GM23248 (cell line): ENCODE data around the gene TENM4. TPM values are rescaled to one million over a fixed set of nuclear protein-coding genes. Genes with fewer than 3 reads are reported as not detected.

Experiments used
- DNase-seq: peaks from one replicate; pipeline ENCODE4 v3.0.0-alpha.2; 2015
- H2AFZ ChIP-seq: fragments of 200-600 bp; sonication (generic); 2 replicates; pipeline ENCODE4 v1.6.1; 2016; ENCODE audit warnings: antibody characterized with exemption
- H3F3A ChIP-seq: fragments of 200-600 bp; sonication (generic); 2 replicates; pipeline ENCODE4 v1.6.1; 2016; ENCODE audit warnings: mild to moderate bottlenecking, antibody characterized with exemption, mixed run types; ENCODE audit not compliant: insufficient read depth
- H3K27ac ChIP-seq: fragments of 200-600 bp; sonication (generic); 2 replicates; pipeline ENCODE4 v1.5.1; 2016; ENCODE audit warnings: mild to moderate bottlenecking
- H3K27me3 ChIP-seq: fragments of 200-600 bp; sonication (generic); replicated peaks from 2 replicates; pipeline ENCODE4 v1.6.1; 2016; ENCODE audit warnings: mild to moderate bottlenecking; ENCODE audit not compliant: insufficient read depth
- H3K36me3 ChIP-seq: fragments of 200-600 bp; sonication (generic); 2 replicates; pipeline ENCODE4 v1.6.1; 2016; ENCODE audit warnings: low read depth, mild to moderate bottlenecking
- H3K4me1 ChIP-seq: fragments of 200-600 bp; sonication (generic); 2 replicates; pipeline ENCODE4 v1.6.1; 2016; ENCODE audit warnings: mild to moderate bottlenecking; ENCODE audit not compliant: insufficient read depth
- H3K4me2 ChIP-seq: fragments of 200-600 bp; sonication (generic); one replicate; pipeline ENCODE4 v1.6.1; 2016; ENCODE audit warnings: mild to moderate bottlenecking; ENCODE audit not compliant: unreplicated experiment
- H3K4me3 ChIP-seq: fragments of 200-600 bp; sonication (generic); 2 replicates; pipeline ENCODE4 v1.5.1; 2016; ENCODE audit warnings: mild to moderate bottlenecking
- H3K79me2 ChIP-seq: fragments of 200-600 bp; sonication (generic); 2 replicates; pipeline ENCODE4 v1.6.1; 2016; ENCODE audit warnings: mild to moderate bottlenecking; ENCODE audit not compliant: insufficient read depth
- H3K9ac ChIP-seq: fragments of 200-600 bp; sonication (generic); 2 replicates; pipeline ENCODE4 v1.6.1; 2016; ENCODE audit warnings: mild to moderate bottlenecking
- H3K9me2 ChIP-seq: fragments of 200-600 bp; sonication (generic); 2 replicates; pipeline ENCODE4 v1.6.1; 2016; ENCODE audit warnings: mixed run types, mild to moderate bottlenecking, moderate library complexity; ENCODE audit not compliant: insufficient read depth
- H3K9me3 ChIP-seq: fragments of 200-600 bp; sonication (generic); one replicate; pipeline ENCODE4 v1.6.1; 2017; ENCODE audit warnings: low read depth
- H4K20me1 ChIP-seq: fragments of 200-600 bp; sonication (generic); 2 replicates; pipeline ENCODE4 v1.6.0; 2016; ENCODE audit not compliant: insufficient read depth
- EZH2 ChIP-seq: fragments of 200-600 bp; sonication (generic); IDR thresholded peaks from 2 replicates; pipeline ENCODE4 v1.6.1; 2018; ENCODE audit warnings: antibody characterized with exemption, mild to moderate bottlenecking; ENCODE audit not compliant: insufficient read depth, poor library complexity, severe bottlenecking
- EZH2phosphoT487 ChIP-seq: fragments of 200-600 bp; sonication (generic); IDR thresholded peaks from 2 replicates; pipeline ENCODE4 v1.6.1; 2018; ENCODE audit warnings: antibody characterized with exemption, moderate library complexity, mild to moderate bottlenecking, low read depth; ENCODE audit not compliant: insufficient read depth
- WGBS, 2 experiments: methylation state at CpG; one replicate each; pipeline ENCODE4 v1.1.6; 2015 to 2017; ENCODE audit warnings: low lambda C conversion rate in 2 of 2, low coverage in 1 of 2; ENCODE audit errors: missing lambda C conversion rate in 2 of 2; 5-methylcytosine and 5-hydroxymethylcytosine counted together
- in situ Hi-C: fragments of 300-500 bp; cut with MboI; formaldehyde crosslinking; loops from 2 replicates; pipeline ENCODE4 v1.15.0; 2020
- polyA plus RNA-seq: library from polyadenylated mRNA; unstranded; fragments of >200 nt; fragmentation: Nextera tagmentation; extraction: Ambion mirVana; gene quantifications from 2 replicates; pipeline ENCODE4 v1.2.1, GENCODE V29; 2016
- total RNA-seq: library from RNA; depleted of rRNA; stranded (reverse); fragments of >200 nt; shearing (Covaris generic); gene quantifications from 2 replicates; pipeline ENCODE4 v1.2.3, GENCODE V29; 2014

TENM4 gene
- total and polyA plus RNA-seq, 2 experiments from 2014 or later = 0.11 to 0.48 TPM

GRCh38 chr11:79249295-79249993 lies 191.4 kb downstream of the TENM4 start:
- H3K9me2 ChIP-seq = no peaks in the 10 kb centered on the region
- no peak overlapping the region for H3K4me2 ChIP-seq
- no peaks in the 10 kb centered on the region for H3K79me2 ChIP-seq
- peak; percentile 64 for DNase-seq
- TF ChIP-seq EZH2phosphoT487 (no peak), EZH2 (no peak)
- in situ Hi-C loops = no loop called here
- H3K27ac ChIP-seq = no peak overlapping the region
- no peak overlapping the region for H3K9ac ChIP-seq
- H3F3A ChIP-seq = peaks cover 8% of the 10 kb centered on the region
- WGBS, 2 experiments = 66 to 68% methylated on average over 5 of the region's 5 CpGs
- H3K36me3 ChIP-seq = no peaks in the 10 kb centered on the region
- no peaks in the 10 kb centered on the region for H3K9me3 ChIP-seq
- H3K4me3 ChIP-seq = no peak overlapping the region
- peaks cover 14% of the 10 kb centered on the region for H3K4me1 ChIP-seq
- peaks cover 7% of the 10 kb centered on the region for H3K27me3 ChIP-seq
- no peaks in the 10 kb centered on the region for H4K20me1 ChIP-seq
- no peak overlapping the region for H2AFZ ChIP-seq

- peak overlapping the region; percentile 31 for H3K4me2 ChIP-seq
- TF ChIP-seq EZH2 (no peak), EZH2phosphoT487 (no peak)
- H3K27me3 ChIP-seq = no peaks in the 10 kb centered on the region
- peaks cover 20% of the 10 kb centered on the region for H3K4me1 ChIP-seq
- H2AFZ ChIP-seq = no peak overlapping the region
- no peaks in the 10 kb centered on the region for H3K9me2 ChIP-seq
- in situ Hi-C loops = no loop called here
- 44% methylated on average over 2 of the region's 2 CpGs for WGBS, 2 experiments
- no peaks in the 10 kb centered on the region for H4K20me1 ChIP-seq
- H3K9me3 ChIP-seq = no peaks in the 10 kb centered on the region
- H3F3A ChIP-seq = peaks cover 17% of the 10 kb centered on the region
- peak overlapping the region; percentile 17; the same call in 1 of the 2 replicates for H3K27ac ChIP-seq
- DNase-seq = no peak
- H3K79me2 ChIP-seq = no peaks in the 10 kb centered on the region
- H3K9ac ChIP-seq = no peak overlapping the region
- no peaks in the 10 kb centered on the region for H3K36me3 ChIP-seq
- no peak overlapping the region for H3K4me3 ChIP-seq
Observed at GRCh38 chr11:79244798-79245197, 196.0 kb downstream of the TENM4 start.

GRCh38 chr11:79244241-79244772 lies 196.5 kb downstream of the TENM4 start:
- no peaks in the 10 kb centered on the region for H4K20me1 ChIP-seq
- no peaks in the 10 kb centered on the region for H3K36me3 ChIP-seq
- no peaks in the 10 kb centered on the region for H3K9me3 ChIP-seq
- H3K4me3 ChIP-seq = no peak overlapping the region
- H3K79me2 ChIP-seq = no peaks in the 10 kb centered on the region
- H2AFZ ChIP-seq = no peak overlapping the region
- peaks cover 17% of the 10 kb centered on the region for H3F3A ChIP-seq
- in situ Hi-C loops = no loop called here
- TF ChIP-seq EZH2 (no peak), EZH2phosphoT487 (peak; percentile 83; the same call in 1 of the 2 replicates)
- H3K9ac ChIP-seq = peak overlapping the region; percentile 32; the same call in 1 of the 2 replicates
- no peaks in the 10 kb centered on the region for H3K9me2 ChIP-seq
- WGBS, 2 experiments = 22 to 26% methylated on average over 6 of the region's 6 CpGs
- H3K4me2 ChIP-seq = peak overlapping the region; percentile 19
- peaks cover 17% of the 10 kb centered on the region for H3K4me1 ChIP-seq
- no peaks in the 10 kb centered on the region for H3K27me3 ChIP-seq
- peak overlapping the region; percentile 61 for H3K27ac ChIP-seq
- peak; percentile 94 for DNase-seq

- no peak overlapping the region for H3K4me3 ChIP-seq
- no peaks in the 10 kb centered on the region for H3K79me2 ChIP-seq
- DNase-seq = no peak
- H3K4me1 ChIP-seq = peaks cover 14% of the 10 kb centered on the region
- TF ChIP-seq EZH2phosphoT487 = no peak
- TF ChIP-seq EZH2 = no peak
- H2AFZ ChIP-seq = no peak overlapping the region
- H3K9ac ChIP-seq = peak overlapping the region; percentile 32; the same call in 1 of the 2 replicates
- H3K36me3 ChIP-seq = no peaks in the 10 kb centered on the region
- peak overlapping the region; percentile 19 for H3K4me2 ChIP-seq
- H3F3A ChIP-seq = peaks cover 17% of the 10 kb centered on the region
- no peaks in the 10 kb centered on the region for H4K20me1 ChIP-seq
- H3K9me2 ChIP-seq = no peaks in the 10 kb centered on the region
- no peaks in the 10 kb centered on the region for H3K27me3 ChIP-seq
- H3K27ac ChIP-seq = peak overlapping the region; percentile 61
- H3K9me3 ChIP-seq = no peaks in the 10 kb centered on the region
- WGBS, 2 experiments = 78% methylated on average over 16 of the region's 16 CpGs
- in situ Hi-C loops = no loop called here
Observed at GRCh38 chr11:79243422-79244210, 197.2 kb downstream of the TENM4 start.
